ENCODE measurements around the gene PATJ.

The PATJ gene

GRCh38 chr1:62088439-62088838 is 346.2 kb downstream of the PATJ start:
- TF ChIP-seq CTCF (IDR thresholded peaks at IDR 0.05; ENCODE audit: insufficient read depth, missing control alignments): no peak
- no peak for FAIRE-seq
- no peak for DNase-seq (ENCODE audit: insufficient read length, low spot score)

GRCh38 chr1:62089570-62089969 is 347.3 kb downstream of the PATJ start:
- FAIRE-seq (no peak), DNase-seq (ENCODE audit: insufficient read length, low spot score) (no peak)
- TF ChIP-seq CTCF (IDR thresholded peaks at IDR 0.05; ENCODE audit: insufficient read depth, missing control alignments): no peak

- TF ChIP-seq CTCF (IDR thresholded peaks at IDR 0.05; ENCODE audit: insufficient read depth, missing control alignments): no peak
- FAIRE-seq: no peak
- no peak for DNase-seq (ENCODE audit: insufficient read length, low spot score)
Observed at GRCh38 chr1:62090016-62090415, 347.7 kb downstream of the PATJ start.

- FAIRE-seq (no peak), DNase-seq (ENCODE audit: insufficient read length, low spot score) (no peak)
- TF ChIP-seq CTCF (IDR thresholded peaks at IDR 0.05; ENCODE audit: insufficient read depth, missing control alignments): no peak
Observed at GRCh38 chr1:62092110-62092509, 349.8 kb downstream of the PATJ start.

GRCh38 chr1:62093261-62093660 is 351.0 kb downstream of the PATJ start:
- no peak for TF ChIP-seq CTCF (IDR thresholded peaks at IDR 0.05; ENCODE audit: insufficient read depth, missing control alignments)
- no peak for FAIRE-seq
- no peak for DNase-seq (ENCODE audit: insufficient read length, low spot score)

- no peak for TF ChIP-seq CTCF (IDR thresholded peaks at IDR 0.05; ENCODE audit: insufficient read depth, missing control alignments)
- DNase-seq (ENCODE audit: insufficient read length, low spot score): no peak
- no peak for FAIRE-seq
Observed at GRCh38 chr1:62097464-62097863, 355.2 kb downstream of the PATJ start.

- no peak for TF ChIP-seq CTCF (IDR thresholded peaks at IDR 0.05; ENCODE audit: insufficient read depth, missing control alignments)
- DNase-seq (ENCODE audit: insufficient read length, low spot score) (no peak), FAIRE-seq (no peak)
Observed at GRCh38 chr1:62100442-62100841, 358.2 kb downstream of the PATJ start.
